ENCODE results near the gene CBLB.

DNA sequence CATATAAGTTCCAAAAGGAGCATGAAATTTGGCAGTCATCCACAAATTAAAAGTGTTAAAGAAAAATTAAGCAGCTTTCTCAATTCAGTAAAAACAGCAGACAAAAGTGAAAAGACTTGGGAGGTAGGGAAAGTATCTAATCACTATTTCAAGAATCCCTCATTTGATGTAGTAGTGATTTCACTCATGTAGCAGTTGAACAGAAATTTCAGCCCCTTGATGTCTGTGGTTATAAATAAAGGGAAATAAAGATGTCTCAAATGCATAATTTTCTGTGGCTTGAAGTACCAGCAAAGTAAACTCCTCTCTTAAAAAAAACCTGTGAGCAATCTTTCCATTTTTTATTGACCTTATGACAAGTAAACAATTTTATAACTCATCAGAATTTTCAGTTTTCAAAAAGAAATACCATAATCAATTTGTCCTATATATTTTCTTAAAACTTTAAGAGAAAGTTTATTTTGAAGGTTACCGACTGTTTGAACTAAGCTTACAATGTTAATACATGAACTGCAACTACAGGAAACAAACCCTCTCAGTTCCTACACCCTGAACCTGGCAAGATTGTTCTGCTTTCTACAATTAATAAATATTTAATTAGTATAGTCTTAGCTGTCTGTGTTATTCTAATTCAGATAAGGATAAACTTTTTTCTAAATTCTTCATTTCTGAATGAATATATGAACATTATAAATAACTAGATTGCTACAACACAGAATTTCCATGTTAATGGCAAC is 94.2 kb downstream of the CBLB start:
- TF ChIP-seq, protein P1, sequence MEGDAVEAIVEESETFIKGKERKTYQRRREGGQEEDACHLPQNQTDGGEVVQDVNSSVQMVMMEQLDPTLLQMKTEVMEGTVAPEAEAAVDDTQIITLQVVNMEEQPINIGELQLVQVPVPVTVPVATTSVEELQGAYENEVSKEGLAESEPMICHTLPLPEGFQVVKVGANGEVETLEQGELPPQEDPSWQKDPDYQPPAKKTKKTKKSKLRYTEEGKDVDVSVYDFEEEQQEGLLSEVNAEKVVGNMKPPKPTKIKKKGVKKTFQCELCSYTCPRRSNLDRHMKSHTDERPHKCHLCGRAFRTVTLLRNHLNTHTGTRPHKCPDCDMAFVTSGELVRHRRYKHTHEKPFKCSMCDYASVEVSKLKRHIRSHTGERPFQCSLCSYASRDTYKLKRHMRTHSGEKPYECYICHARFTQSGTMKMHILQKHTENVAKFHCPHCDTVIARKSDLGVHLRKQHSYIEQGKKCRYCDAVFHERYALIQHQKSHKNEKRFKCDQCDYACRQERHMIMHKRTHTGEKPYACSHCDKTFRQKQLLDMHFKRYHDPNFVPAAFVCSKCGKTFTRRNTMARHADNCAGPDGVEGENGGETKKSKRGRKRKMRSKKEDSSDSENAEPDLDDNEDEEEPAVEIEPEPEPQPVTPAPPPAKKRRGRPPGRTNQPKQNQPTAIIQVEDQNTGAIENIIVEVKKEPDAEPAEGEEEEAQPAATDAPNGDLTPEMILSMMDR (IDR thresholded peaks at IDR 0.05) = no peak
- TF ChIP-seq POLR2A (IDR thresholded peaks at IDR 0.05) (no peak), POLR2AphosphoS5 (IDR thresholded peaks at IDR 0.05) (no peak)

Data from prostate gland (tissue), 2 donors.